MCF 10A (cell line): ENCODE data around the gene MYO16. TPM values are rescaled to one million over a fixed set of nuclear protein-coding genes. Genes with fewer than 3 reads are reported as not detected.

Experiments
- BruUV-seq: library from RNA; stranded (reverse); fragments of 400-500 nt; replicated peaks from 2 replicates; lab custom pipeline; 2021; lab: Mats Ljungman, UMichigan
- CTCF ChIA-PET: fragments of 300-600 bp; sonication (Branson Sonifier 250); formaldehyde crosslinking; extraction: SDS; loops from one replicate; lab custom pipeline; 2021; ENCODE audit warnings: antibody characterized with exemption, inconsistent platforms; lab: Yijun Ruan, JAX
- POLR2A ChIA-PET: fragments of 300-600, 350-650 bp; sonication (Branson Sonifier 250); formaldehyde crosslinking; extraction: SDS; loops from one replicate; lab custom pipeline; 2020; ENCODE audit warnings: antibody characterized with exemption, inconsistent platforms; lab: Yijun Ruan, JAX
- DNase-seq: peaks from one replicate; pipeline ENCODE4 v3.0.0-alpha.2; 2018; ENCODE audit not compliant: unreplicated experiment
- H3K27ac Mint-ChIP-seq: one replicate; pipeline ENCODE4 v1.8.0; 2022; ENCODE audit warnings: mild to moderate bottlenecking, low read depth, mixed read lengths; ENCODE audit not compliant: unreplicated experiment
- H3K27me3 Mint-ChIP-seq: one replicate; pipeline ENCODE4 v1.8.0; 2022; ENCODE audit warnings: mixed read lengths; ENCODE audit not compliant: insufficient read depth, unreplicated experiment
- H3K36me3 Mint-ChIP-seq: one replicate; pipeline ENCODE4 v1.8.0; 2022; ENCODE audit warnings: mild to moderate bottlenecking, moderate library complexity, mixed read lengths; ENCODE audit not compliant: insufficient read depth, unreplicated experiment
- H3K4me1 Mint-ChIP-seq: one replicate; pipeline ENCODE4 v1.8.0; 2022; ENCODE audit warnings: mixed read lengths; ENCODE audit not compliant: insufficient read depth, unreplicated experiment
- H3K4me3 Mint-ChIP-seq: one replicate; pipeline ENCODE4 v1.8.0; 2022; ENCODE audit warnings: mild to moderate bottlenecking, moderate library complexity, mixed read lengths; ENCODE audit not compliant: unreplicated experiment
- H3K9me3 Mint-ChIP-seq: one replicate; pipeline ENCODE4 v1.8.0; 2022; ENCODE audit warnings: mixed read lengths; ENCODE audit not compliant: unreplicated experiment
- intact Hi-C: fragments of 100-400 bp; cut with micrococcal nuclease; formaldehyde crosslinking; loops from 2 replicates; pipeline ENCODE4 v1.14.1; 2022
- total RNA-seq: library from RNA; stranded (reverse); gene quantifications from 2 replicates; pipeline ENCODE4 v1.2.3, GENCODE V29; 2022
- TF ChIP-seq, protein P1 (sequence below): fragments of 200-600 bp; IDR thresholded peaks from one replicate; pipeline ENCODE4 v1.8.0; 2022; ENCODE audit warnings: antibody characterized with exemption, mild to moderate bottlenecking; ENCODE audit not compliant: unreplicated experiment

The MYO16 gene
- total RNA-seq, 1 experiment from 2014 or later = not detected

DNA sequence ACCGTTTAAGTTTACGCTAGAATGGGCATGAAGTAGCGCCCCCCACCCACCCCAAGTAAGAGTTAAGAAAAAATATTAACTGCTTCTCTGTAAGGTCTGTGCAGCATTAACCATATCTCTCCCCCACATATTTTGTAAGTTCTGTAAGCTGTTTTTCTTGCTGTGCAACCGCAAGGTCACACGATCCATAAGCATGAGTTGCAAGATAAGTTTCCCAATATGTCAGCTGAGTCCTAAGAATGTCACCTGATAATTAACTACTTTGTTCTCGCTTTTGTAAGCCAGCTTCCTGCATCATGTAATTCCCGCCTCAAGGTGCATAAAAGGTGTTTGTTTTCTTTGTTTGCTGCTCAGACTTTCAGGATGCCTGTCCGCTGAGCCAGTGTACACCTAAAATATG is 187.0 kb downstream of the MYO16 start:
- intact Hi-C loops = no loop called here
- no peaks in the 10 kb centered on the region for H3K36me3 Mint-ChIP-seq
- H3K4me3 Mint-ChIP-seq = no peak overlapping the region
- TF ChIP-seq, protein P1, sequence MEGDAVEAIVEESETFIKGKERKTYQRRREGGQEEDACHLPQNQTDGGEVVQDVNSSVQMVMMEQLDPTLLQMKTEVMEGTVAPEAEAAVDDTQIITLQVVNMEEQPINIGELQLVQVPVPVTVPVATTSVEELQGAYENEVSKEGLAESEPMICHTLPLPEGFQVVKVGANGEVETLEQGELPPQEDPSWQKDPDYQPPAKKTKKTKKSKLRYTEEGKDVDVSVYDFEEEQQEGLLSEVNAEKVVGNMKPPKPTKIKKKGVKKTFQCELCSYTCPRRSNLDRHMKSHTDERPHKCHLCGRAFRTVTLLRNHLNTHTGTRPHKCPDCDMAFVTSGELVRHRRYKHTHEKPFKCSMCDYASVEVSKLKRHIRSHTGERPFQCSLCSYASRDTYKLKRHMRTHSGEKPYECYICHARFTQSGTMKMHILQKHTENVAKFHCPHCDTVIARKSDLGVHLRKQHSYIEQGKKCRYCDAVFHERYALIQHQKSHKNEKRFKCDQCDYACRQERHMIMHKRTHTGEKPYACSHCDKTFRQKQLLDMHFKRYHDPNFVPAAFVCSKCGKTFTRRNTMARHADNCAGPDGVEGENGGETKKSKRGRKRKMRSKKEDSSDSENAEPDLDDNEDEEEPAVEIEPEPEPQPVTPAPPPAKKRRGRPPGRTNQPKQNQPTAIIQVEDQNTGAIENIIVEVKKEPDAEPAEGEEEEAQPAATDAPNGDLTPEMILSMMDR = no peak
- POLR2A ChIA-PET = no interaction called here
- CTCF ChIA-PET = no interaction called here
- no peaks in the 10 kb centered on the region for H3K4me1 Mint-ChIP-seq
- no peak overlapping the region for H3K27ac Mint-ChIP-seq
- no TSS peak for BruUV-seq
- DNase-seq = no peak
- no peaks in the 10 kb centered on the region for H3K9me3 Mint-ChIP-seq
- peaks cover 86% of the 10 kb centered on the region for H3K27me3 Mint-ChIP-seq

DNA sequence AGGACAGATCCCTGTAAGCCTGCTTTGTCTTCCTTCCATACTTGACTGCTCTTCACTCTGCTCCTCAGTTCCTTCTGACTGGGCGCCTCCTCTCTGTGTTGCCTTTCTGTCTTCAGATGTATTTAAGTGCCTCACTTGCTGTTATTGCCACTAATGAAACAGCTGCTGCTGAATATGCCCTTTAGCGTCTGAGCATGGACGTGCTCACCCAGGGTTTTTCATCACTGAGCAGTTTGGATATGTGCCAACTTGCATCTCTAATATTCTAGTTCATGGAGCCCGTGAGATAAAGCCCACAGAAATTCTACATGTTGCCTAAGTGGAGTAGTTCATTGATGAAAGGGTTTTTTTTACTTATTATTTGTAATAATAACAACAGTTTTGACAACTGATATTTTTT is 198.2 kb downstream of the MYO16 start:
- DNase-seq = peak; percentile 20
- Mint-ChIP-seq H3K4me1 (peaks cover 6% of the 10 kb centered on the region), H3K27ac (no peak overlapping the region), H3K27me3 (peaks cover 26% of the 10 kb centered on the region), H3K9me3 (no peaks in the 10 kb centered on the region), H3K36me3 (no peaks in the 10 kb centered on the region), H3K4me3 (no peak overlapping the region)
- POLR2A ChIA-PET = interaction anchor here (0.6 kb wide), 1 partner anchor 119 kb away, joined by 3 read pairs; no protein-coding TSS in a partner anchor
- no TSS peak for BruUV-seq
- intact Hi-C loops = no loop called here
- CTCF ChIA-PET = interaction anchor here (1.3 kb wide), 1 partner anchor 89 kb away, joined by 3 read pairs; no protein-coding TSS in a partner anchor
- TF ChIP-seq, protein P1 = no peak

DNA sequence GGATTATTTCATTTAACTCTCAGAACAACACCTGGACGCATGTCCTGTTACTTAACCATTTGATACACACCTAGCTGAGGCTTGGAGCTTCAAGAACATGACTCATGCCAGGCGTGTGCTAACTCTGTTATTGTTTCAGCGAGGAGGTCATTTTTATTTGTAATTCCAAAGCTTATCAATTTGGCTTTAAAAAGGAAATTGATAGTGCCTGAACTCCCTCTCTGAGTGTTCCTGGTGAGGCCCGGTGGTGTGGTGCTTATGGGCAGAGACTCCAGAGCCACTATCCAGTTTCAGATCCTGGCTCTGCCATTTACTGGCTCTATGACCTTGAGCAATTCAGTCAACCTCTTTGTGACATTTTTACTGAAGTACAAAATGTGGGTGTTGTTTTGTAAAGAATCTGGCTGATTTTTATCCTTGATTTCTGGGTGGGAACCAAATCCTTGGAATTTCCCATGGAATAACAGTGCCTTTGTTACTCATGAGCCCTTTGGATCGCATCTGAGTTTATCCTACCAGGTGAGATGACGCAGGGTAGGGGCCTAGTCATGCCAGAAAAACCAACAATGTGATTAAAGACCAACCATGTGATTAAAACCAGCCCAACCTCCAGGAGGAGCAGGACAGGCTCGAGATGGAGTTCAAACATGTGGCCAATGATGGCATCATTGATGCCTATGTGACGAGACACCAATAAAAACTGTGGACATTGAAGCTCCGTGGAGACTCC is 198.8 kb downstream of the MYO16 start:
- no peak overlapping the region for H3K27ac Mint-ChIP-seq
- ChIA-PET CTCF (interaction anchor here (1.2 to 1.3 kb wide), 2 partner anchors 67 to 89 kb away, joined by 3 to 5 read pairs; no protein-coding TSS in a partner anchor), POLR2A (interaction anchor here (0.6 to 1.1 kb wide), 2 partner anchors 16 to 118 kb away, joined by 3 to 5 read pairs; no protein-coding TSS in a partner anchor)
- peak; percentile 38 for DNase-seq
- H3K9me3 Mint-ChIP-seq = no peaks in the 10 kb centered on the region
- BruUV-seq = no TSS peak
- H3K36me3 Mint-ChIP-seq = no peaks in the 10 kb centered on the region
- H3K27me3 Mint-ChIP-seq = peaks cover 20% of the 10 kb centered on the region
- intact Hi-C loops = no loop called here
- H3K4me1 Mint-ChIP-seq = peaks cover 6% of the 10 kb centered on the region
- H3K4me3 Mint-ChIP-seq = no peak overlapping the region
- TF ChIP-seq, protein P1 = no peak

DNA sequence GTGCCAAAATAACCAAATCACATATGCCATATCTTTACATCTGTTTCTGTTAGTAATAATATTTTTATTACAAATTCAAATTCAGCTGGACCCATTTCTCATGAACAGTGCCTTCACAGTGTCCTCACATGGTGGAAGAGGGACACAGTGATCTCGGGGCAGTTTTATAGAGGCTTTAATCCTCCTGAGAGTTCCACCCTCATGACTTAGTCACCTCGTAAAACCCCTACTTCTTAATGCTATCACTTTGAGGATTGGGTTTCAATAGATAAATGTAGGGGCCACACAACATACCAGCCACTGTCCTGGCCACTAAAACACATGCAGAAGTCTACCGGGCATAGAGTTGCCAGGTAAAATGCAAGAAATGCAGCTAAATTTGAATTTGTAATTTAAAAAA is 201.5 kb downstream of the MYO16 start:
- no TSS peak for BruUV-seq
- TF ChIP-seq, protein P1 = no peak
- ChIA-PET CTCF (interaction anchor here (0.6 kb wide), 1 partner anchor 46 kb away, joined by 3 read pairs; no protein-coding TSS in a partner anchor), POLR2A (interaction anchor here (0.6 kb wide), 1 partner anchor 63 kb away, joined by 3 read pairs; no protein-coding TSS in a partner anchor)
- H3K4me3 Mint-ChIP-seq = no peak overlapping the region
- no peaks in the 10 kb centered on the region for H3K9me3 Mint-ChIP-seq
- peaks cover 22% of the 10 kb centered on the region for H3K27me3 Mint-ChIP-seq
- H3K4me1 Mint-ChIP-seq = peaks cover 6% of the 10 kb centered on the region
- no peak overlapping the region for H3K27ac Mint-ChIP-seq
- no peak for DNase-seq
- intact Hi-C loops = no loop called here
- H3K36me3 Mint-ChIP-seq = no peaks in the 10 kb centered on the region
